Heart right ventricle (tissue), 16 donors: Measurements from ENCODE around the gene GRAMD2B. TPM values are rescaled to one million over a fixed set of nuclear protein-coding genes. Genes with fewer than 3 reads are reported as not detected.

Experiments used
- ATAC-seq, 8 donors: fragments of 200-7000 bp; cut with Tn5 transposase; one replicate each; pipeline ENCODE4 v1.9.1; 2020; ENCODE audit warnings: mild to moderate bottlenecking in 8 of 8, moderate library complexity in 8 of 8, moderate number of reproducible peaks in 1 of 8
- DNase-seq, 2 donors: peaks; one replicate each; pipeline ENCODE4 v3.0.0-alpha.2; 2020
- H3K27ac ChIP-seq, 10 donors: fragments of 200-600 bp; sonication (generic) in 2 of 10; one replicate each; pipeline versions ENCODE4 v1.5.0 to v1.8.0; 2020 to 2022; ENCODE audit warnings: mild to moderate bottlenecking in 3 of 10
- H3K27me3 ChIP-seq, 7 donors: fragments of 200-600 bp; one replicate each; pipeline ENCODE4 v1.8.0; 2021 to 2022; ENCODE audit warnings: mild to moderate bottlenecking in 2 of 7
- H3K36me3 ChIP-seq, 9 donors: fragments of 200-600 bp; sonication (generic) in 1 of 9; one replicate each; pipeline versions ENCODE4 v1.5.0 to v1.8.0; 2020 to 2022; ENCODE audit warnings: mild to moderate bottlenecking in 2 of 9
- H3K4me1 ChIP-seq, 9 donors: fragments of 200-600 bp; sonication (generic) in 1 of 9; one replicate each; pipeline versions ENCODE4 v1.5.0 to v1.8.0; 2020 to 2022; ENCODE audit warnings: mild to moderate bottlenecking in 4 of 9
- H3K4me3 ChIP-seq, 10 donors: fragments of 200-600 bp; sonication (generic) in 2 of 10; one replicate each; pipeline versions ENCODE4 v1.5.0 to v1.8.0; 2020 to 2022; ENCODE audit warnings: mild to moderate bottlenecking in 7 of 10, moderate library complexity in 2 of 10
- H3K9me3 ChIP-seq, 11 donors: fragments of 200-600 bp in 10 of 11; sonication (generic) in 2 of 11; one replicate each; pipeline versions ENCODE4 v1.5.0 to v1.8.0; 2013 to 2022; ENCODE audit warnings: mild to moderate bottlenecking in 2 of 11, control low read depth in 1 of 11, moderate library complexity in 1 of 11
- CTCF ChIP-seq, 9 donors: fragments of 200-600 bp; sonication (generic) in 2 of 9; IDR thresholded peaks; one replicate each; pipeline versions ENCODE4 v1.5.0 to v1.8.0; 2021 to 2022; ENCODE audit warnings: antibody characterized with exemption in 9 of 9, mild to moderate bottlenecking in 5 of 9, moderate library complexity in 1 of 9
- WGBS, 2 donors: extraction: QIAGEN DNeasy Blood & Tissue Kit; methylation state at CpG; one replicate each; pipeline ENCODE4 v1.1.7; 2013; ENCODE audit warnings: inconsistent platforms in 1 of 2; 5-methylcytosine and 5-hydroxymethylcytosine counted together
- intact Hi-C, 10 donors: fragments of 100-400 bp; cut with DNase I; formaldehyde crosslinking; loops; one replicate each; pipeline versions ENCODE4 v1.11.1 to v1.14.2; 2022
- polyA plus RNA-seq, 2 donors: library from polyadenylated mRNA; stranded (reverse); fragments of 200-250 nt; gene quantifications; one replicate each; pipeline ENCODE4 v1.2.3, GENCODE V29; 2013
- total RNA-seq, 10 donors: library from RNA; stranded (reverse); fragmentation: NEBNext Ultra II Directional in 3 of 10; extraction: Animal tissue kit (Norgen Biotek cat#: 25700) in 3 of 10; gene quantifications; one replicate each; pipeline versions ENCODE4 v1.2.1 to v1.2.4, GENCODE V29; 2021 to 2023
- donor health status: Arrhythmogenic right ventricular cardiomyopathy.
- donor health status: ischemic (EF 13 %, LVEDD 7.1; RV severe dilation, severe dysfunction).
- donor health status: healthy with polysubstance abuse.
- donor health status: DM: no; HTN: yes; CAD: no.
- donor health status: DM: no; HTN: no; CAD: no.
- donor health status: ischemic (EF 25% LVEDD 6.9; RV normal size, moderate dysfunction).
- donor health status: ischemic (EF 25% LVEDD 5.7; RV mildly dilated, moderate dysfunction).
- donor health status: healthy.
- donor health status: DM: yes; HTN: yes; CAD: no.
- donor health status: Ischemic cardiomyopathy.
- donor health status: ischemic (EF 35%, LVEDD 5.7; RV mildly dilated, moderate dysfunction).
- donor health status: nonischemic (EF 11% LVEDD 7.7; RV severe dilation, severe dysfunction).
- donor health status: DM: yes; HTN: yes; CAD: no.
- donor health status: PGD.
- donor health status: ischemic (EF 29% LVEDD 5.4; RV normal size, mild dysfunction).
- donor health status: nonischemic (EF 23%, LVEDD 6.1; RV moderate dilation, normal function).

The GRAMD2B gene
- total and polyA plus RNA-seq, 12 donors = 10.7 to 47.3 (median 33.7) TPM

GRCh38 chr5:126509339-126509738 lies 86.1 kb downstream of the GRAMD2B start:
- intact Hi-C loops = no loop called here
- Histone ChIP-seq H3K4me1 (peaks cover 0 to 43% (median 15%) of the 10 kb centered on the region in 9 donors), H3K27ac (peak overlapping the region in 9 of 10 donors; percentile 13 to 83 (median 57)), H3K27me3 (no peaks in the 10 kb centered on the region), H3K9me3 (no peaks in the 10 kb centered on the region), H3K4me3 (no peak overlapping the region), H3K36me3 (no peaks in the 10 kb centered on the region)
- 73 to 83% methylated on average over 5 of the region's 5 CpGs for WGBS, 2 donors
- peak in 3 of 8 donors; percentile 30 to 35 (median 34) for ATAC-seq
- no peak for DNase-seq
- TF ChIP-seq CTCF (IDR thresholded peaks at IDR 0.05) = no peak

DNA sequence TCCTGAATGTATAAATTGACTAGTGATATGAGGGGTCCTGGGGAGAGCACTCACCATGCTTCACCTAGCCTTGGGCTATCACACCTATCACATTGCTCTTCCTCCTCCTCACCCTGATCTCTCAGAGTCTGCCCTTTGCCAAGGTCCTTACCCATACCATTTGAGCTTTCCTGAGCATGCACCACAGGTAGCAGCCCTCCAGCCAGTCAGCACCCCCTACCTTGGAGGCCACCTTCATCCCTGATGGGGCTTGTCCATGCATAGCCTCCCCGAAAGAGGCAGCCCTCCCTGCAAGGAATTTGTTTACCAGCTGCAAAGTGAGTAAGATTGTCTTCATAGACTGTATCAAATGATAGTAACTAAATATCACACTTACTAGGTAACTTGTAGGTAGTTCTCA lies 88.8 kb downstream of the GRAMD2B start:
- Histone ChIP-seq H3K27me3 (no peaks in the 10 kb centered on the region), H3K4me3 (no peak overlapping the region), H3K27ac (no peak overlapping the region), H3K36me3 (no peaks in the 10 kb centered on the region), H3K4me1 (peaks cover 0 to 40% (median 17%) of the 10 kb centered on the region in 9 donors), H3K9me3 (no peaks in the 10 kb centered on the region)
- TF ChIP-seq CTCF (IDR thresholded peaks at IDR 0.05) = no peak
- intact Hi-C loops = no loop called here
- 100% methylated on average over 1 of the region's 1 CpG for WGBS, 2 donors
- ATAC-seq (no peak), DNase-seq (no peak)

DNA sequence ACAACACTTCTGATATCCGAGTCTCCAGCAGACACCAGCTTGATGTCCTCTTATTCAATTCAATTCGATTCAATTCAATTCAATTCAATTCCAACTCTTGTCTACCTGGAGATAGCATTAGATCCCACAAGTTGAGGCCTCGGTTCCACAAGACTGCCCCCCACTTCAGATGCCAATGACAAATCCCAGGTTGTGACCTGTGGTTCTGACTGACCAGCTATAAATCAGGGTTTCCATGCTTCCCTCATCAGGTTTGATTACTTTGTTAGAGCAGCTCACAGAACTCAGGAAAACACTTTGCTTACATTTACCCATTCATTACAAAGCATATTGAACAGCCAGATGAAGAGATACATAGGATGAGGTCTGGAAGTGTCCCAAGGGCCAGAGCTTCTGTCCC lies 89.2 kb downstream of the GRAMD2B start:
- intact Hi-C loops = no loop called here
- no peak overlapping the region for H3K27ac ChIP-seq
- no peaks in the 10 kb centered on the region for H3K27me3 ChIP-seq
- WGBS, 2 donors = 94 to 97% methylated on average over 3 of the region's 3 CpGs
- no peaks in the 10 kb centered on the region for H3K36me3 ChIP-seq
- ATAC-seq (no peak), DNase-seq (no peak)
- H3K9me3 ChIP-seq = no peaks in the 10 kb centered on the region
- H3K4me1 ChIP-seq = peaks cover 0 to 40% (median 17%) of the 10 kb centered on the region in 9 donors
- no peak for TF ChIP-seq CTCF (IDR thresholded peaks at IDR 0.05)
- no peak overlapping the region for H3K4me3 ChIP-seq

- no peak for TF ChIP-seq CTCF (IDR thresholded peaks at IDR 0.05)
- peak overlapping the region in 3 of 10 donors; percentile 24 to 50 (median 42) for H3K27ac ChIP-seq
- intact Hi-C loops = no loop called here
- no peaks in the 10 kb centered on the region for H3K9me3 ChIP-seq
- ATAC-seq (no peak), DNase-seq (no peak)
- H3K4me1 ChIP-seq = peaks cover 0 to 36% (median 16%) of the 10 kb centered on the region in 9 donors
- H3K4me3 ChIP-seq = no peak overlapping the region
- no peaks in the 10 kb centered on the region for H3K27me3 ChIP-seq
- no peaks in the 10 kb centered on the region for H3K36me3 ChIP-seq
- 88 to 90% methylated on average over 2 of the region's 2 CpGs for WGBS, 2 donors
These were observed 90.1 kb downstream of the GRAMD2B start for GRCh38 chr5:126513302-126513701.
